Heart left ventricle (tissue), 13 donors: Measurements from ENCODE around the gene GPR89B.
"Not testable (repeated sequence)": the region's sequence is repeated elsewhere in the genome, so short reads cannot be mapped to it uniquely, and the experiment has no call there.

Experiments
- POLR2A ChIP-seq, 2 donors: fragments of 450-650 bp; IDR thresholded peaks; one replicate each; pipeline ENCODE4 v1.6.1; 2017; ENCODE audit warnings: antibody characterized with exemption in 2 of 2, mild to moderate bottlenecking in 2 of 2, moderate library complexity in 2 of 2
- TF ChIP-seq, protein P1 (sequence below), 12 donors: fragments of 200-600 bp; sonication (generic) in 4 of 12; IDR thresholded peaks; one replicate each; pipeline versions ENCODE4 v1.5.0 to v1.8.0; 2018 to 2022; ENCODE audit warnings: antibody characterized with exemption in 12 of 12, mild to moderate bottlenecking in 5 of 12
- donor health status: ischemic (EF 13 %, LVEDD 7.1; RV severe dilation, severe dysfunction).
- donor health status: DM: no; HTN: yes; CAD: no.
- donor health status: DM: no; HTN: no; CAD: no.
- donor health status: ischemic (EF 25% LVEDD 6.9; RV normal size, moderate dysfunction).
- donor health status: ischemic (EF 25% LVEDD 5.7; RV mildly dilated, moderate dysfunction).
- donor health status: ischemic (EF 35%, LVEDD 5.7; RV mildly dilated, moderate dysfunction).
- donor health status: nonischemic (EF 11% LVEDD 7.7; RV severe dilation, severe dysfunction).
- donor health status: DM: yes; HTN: yes; CAD: no.
- donor health status: PGD.
- donor health status: ischemic (EF 29% LVEDD 5.4; RV normal size, mild dysfunction).
- donor health status: nonischemic (EF 23%, LVEDD 6.1; RV moderate dilation, normal function).

- TF ChIP-seq, protein P1, sequence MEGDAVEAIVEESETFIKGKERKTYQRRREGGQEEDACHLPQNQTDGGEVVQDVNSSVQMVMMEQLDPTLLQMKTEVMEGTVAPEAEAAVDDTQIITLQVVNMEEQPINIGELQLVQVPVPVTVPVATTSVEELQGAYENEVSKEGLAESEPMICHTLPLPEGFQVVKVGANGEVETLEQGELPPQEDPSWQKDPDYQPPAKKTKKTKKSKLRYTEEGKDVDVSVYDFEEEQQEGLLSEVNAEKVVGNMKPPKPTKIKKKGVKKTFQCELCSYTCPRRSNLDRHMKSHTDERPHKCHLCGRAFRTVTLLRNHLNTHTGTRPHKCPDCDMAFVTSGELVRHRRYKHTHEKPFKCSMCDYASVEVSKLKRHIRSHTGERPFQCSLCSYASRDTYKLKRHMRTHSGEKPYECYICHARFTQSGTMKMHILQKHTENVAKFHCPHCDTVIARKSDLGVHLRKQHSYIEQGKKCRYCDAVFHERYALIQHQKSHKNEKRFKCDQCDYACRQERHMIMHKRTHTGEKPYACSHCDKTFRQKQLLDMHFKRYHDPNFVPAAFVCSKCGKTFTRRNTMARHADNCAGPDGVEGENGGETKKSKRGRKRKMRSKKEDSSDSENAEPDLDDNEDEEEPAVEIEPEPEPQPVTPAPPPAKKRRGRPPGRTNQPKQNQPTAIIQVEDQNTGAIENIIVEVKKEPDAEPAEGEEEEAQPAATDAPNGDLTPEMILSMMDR (IDR thresholded peaks at IDR 0.05), result not testable (repeated sequence)
- TF ChIP-seq POLR2A (IDR thresholded peaks at IDR 0.05), result not testable (repeated sequence)
These were observed 31.5 kb downstream of the GPR89B start for GRCh38 chr1:147959680-147960079.
